HG03196 (cell line): ENCODE data around the gene ATAT1.

Source experiments
- ATAC-seq: cut with Tn5 transposase; IDR thresholded peaks from one replicate; pipeline ENCODE4 v1.9.1; 2021; ENCODE audit not compliant: unreplicated experiment

Gene ATAT1

DNA sequence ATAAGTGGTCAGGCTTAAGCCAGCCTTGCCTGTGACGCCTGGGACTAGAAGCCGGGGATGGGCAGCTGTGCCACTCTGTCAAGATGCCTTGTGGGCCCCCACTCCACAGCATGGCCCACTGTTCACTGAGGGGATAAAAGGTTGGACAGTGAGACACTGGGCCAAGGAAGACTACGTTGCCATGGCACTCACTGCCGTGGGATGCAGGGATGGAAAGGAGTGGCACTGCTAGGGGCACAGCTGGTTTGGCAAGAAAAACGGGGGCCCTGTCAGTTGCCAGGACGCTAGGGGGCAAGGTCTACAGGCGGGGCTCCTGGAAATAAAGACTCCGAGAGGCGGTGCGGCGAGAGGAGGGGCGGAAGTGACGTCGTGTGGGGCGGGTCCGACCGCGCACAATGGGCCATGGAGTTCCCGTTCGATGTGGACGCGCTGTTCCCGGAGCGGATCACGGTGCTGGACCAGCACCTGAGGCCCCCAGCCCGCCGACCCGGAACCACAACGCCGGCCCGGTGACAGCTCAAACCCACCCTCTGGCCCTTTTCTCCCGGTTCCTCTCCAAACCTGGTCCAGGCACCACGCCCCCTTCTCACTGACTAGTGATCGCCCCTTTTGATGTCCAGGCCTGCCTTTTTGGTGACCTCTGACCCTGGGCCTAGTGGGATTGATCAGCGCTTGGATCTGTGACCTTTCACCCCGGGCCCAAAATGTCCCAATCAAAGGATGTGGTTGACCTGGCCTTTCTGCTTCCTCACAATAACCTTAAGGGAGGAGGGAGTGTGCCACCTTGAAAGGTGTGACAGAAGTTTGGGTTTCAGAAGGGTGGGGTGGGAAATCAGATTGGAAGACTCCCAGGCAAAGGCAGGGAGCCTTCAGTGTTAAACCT is at the start of gene ATAT1:
ATAT1 (plus strand) TSS at position 391 of the 883 bp plus-strand sequence.
- ATAC-seq, result peak; percentile 81

- ATAC-seq, result no peak
Measured at GRCh38 chr6:30578051-30578450, 48.6 kb upstream of the ATAT1 start.

- no peak for ATAC-seq
Measured at GRCh38 chr6:30583921-30584320, 42.8 kb upstream of the ATAT1 start.

DNA sequence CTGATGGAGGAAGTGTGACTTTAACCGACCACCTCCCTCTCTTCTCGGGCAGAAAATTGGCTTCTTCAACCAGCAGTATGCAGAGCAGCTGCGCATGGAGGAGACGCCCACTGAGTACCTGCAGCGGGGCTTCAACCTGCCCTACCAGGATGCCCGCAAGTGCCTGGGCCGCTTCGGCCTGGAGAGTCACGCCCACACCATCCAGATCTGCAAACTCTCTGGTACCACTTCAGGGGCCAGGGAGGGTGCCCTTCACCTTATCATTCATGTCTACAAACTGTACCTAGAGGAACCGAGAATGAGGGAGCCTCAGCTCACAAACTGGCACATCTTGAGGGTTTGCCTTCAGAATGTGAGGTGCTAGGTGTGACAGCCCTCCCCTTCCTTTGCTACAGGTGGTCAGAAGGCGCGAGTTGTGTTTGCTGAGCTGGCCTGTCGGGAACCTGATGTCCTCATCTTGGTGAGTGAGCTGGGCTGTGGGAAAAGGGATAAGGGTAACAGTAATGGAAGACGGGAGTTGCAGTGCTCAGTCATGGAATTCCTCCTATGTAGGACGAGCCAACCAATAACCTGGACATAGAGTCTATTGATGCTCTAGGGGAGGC is 36.8 kb upstream of the ATAT1 start:
- ATAC-seq, result no peak

DNA sequence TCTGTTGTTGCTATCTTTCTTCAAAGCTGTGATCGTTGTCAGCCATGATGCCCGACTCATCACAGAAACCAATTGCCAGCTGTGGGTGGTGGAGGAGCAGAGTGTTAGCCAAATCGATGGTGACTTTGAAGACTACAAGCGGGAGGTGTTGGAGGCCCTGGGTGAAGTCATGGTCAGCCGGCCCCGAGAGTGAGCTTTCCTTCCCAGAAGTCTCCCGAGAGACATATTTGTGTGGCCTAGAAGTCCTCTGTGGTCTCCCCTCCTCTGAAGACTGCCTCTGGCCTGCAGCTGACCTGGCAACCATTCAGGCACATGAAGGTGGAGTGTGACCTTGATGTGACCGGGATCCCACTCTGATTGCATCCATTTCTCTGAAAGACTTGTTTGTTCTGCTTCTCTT is 36.2 kb upstream of the ATAT1 start:
- no peak for ATAC-seq

- no peak for ATAC-seq
Measured at GRCh38 chr6:30591008-30591407, 35.7 kb upstream of the ATAT1 start.

DNA sequence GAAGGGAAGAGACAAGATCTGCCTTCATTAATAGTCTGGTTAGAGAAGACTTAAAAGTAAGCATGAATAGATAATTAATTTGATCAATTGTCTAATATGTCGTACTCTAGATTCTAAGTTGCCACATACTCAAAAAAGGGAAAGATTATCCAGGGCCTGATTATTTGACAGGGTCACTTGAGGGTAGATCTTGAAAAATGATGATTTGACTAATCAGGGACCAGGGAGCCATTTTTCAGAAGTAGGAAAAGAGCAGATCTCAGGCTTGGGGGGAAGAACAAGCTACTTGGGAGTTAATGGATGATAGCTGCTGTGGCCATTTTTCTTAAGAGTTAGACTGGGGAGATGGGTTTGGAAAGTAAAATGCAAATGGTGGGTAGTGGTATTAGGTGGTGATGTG is 34.4 kb upstream of the ATAT1 start:
- no peak for ATAC-seq

- peak; percentile 48 for ATAC-seq
Measured at GRCh38 chr6:30597315-30598144, 29.1 kb upstream of the ATAT1 start.

- no peak for ATAC-seq
Measured at GRCh38 chr6:30598912-30599624, 27.6 kb upstream of the ATAT1 start.

DNA sequence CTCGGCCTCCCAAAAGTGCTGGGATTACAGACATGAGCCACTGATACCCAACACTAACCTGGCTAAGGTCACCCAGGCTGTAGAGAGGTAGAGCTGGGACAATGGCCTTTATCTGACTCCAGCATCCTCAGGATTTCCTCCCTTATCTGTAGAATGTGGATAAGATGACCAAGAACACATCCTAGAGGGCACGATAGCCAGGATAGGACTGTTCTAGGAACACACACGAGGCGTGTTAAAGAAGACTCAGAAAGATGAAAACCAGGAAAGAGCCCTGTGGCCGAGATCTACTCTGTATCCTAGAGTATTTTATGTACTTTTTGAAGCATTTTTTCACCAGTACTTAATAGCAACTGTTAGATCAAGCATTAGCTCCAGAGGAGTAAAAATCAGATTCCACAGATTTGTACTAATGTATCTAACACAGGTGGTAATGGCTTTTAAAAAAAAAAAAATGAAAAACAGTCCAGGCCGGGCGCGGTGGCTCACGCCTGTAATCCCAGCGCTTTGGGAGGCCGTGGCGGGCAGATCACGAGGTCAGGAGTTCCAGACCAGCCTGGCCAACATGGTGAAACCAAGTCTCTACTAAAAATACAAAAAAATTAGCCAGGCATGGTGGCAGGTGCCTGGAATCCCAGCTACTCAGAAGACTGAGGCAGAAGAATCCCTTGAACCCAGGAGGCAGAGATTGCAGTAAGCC is 26.9 kb upstream of the ATAT1 start:
- no peak for ATAC-seq

DNA sequence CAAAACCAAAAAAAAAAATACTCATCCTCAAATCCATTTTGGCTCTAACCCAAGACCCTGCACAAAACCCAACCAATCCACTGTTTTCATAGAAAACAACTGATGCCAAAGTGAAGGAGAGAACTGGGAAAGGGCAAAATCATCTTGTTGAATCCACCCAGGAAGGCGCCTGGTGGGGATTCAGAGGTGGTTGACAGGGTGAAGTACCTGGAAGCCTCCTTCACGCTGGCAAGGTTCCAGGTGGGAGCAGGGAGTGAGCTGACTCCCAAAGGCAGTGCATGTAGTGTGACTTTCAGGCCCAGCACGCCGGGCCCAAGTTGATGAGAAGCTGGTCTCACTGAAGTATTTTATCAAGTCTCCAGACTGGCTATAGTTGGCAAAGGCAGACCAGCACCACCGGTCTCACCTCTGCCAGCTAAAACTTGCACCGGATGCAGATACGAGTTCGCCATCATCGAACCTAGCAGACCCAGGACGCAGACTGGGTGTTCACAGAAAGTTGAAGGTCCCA is 26.2 kb upstream of the ATAT1 start:
- no peak for ATAC-seq

GRCh38 chr6:30601436-30601814 is 25.2 kb upstream of the ATAT1 start:
- ATAC-seq, result no peak

DNA sequence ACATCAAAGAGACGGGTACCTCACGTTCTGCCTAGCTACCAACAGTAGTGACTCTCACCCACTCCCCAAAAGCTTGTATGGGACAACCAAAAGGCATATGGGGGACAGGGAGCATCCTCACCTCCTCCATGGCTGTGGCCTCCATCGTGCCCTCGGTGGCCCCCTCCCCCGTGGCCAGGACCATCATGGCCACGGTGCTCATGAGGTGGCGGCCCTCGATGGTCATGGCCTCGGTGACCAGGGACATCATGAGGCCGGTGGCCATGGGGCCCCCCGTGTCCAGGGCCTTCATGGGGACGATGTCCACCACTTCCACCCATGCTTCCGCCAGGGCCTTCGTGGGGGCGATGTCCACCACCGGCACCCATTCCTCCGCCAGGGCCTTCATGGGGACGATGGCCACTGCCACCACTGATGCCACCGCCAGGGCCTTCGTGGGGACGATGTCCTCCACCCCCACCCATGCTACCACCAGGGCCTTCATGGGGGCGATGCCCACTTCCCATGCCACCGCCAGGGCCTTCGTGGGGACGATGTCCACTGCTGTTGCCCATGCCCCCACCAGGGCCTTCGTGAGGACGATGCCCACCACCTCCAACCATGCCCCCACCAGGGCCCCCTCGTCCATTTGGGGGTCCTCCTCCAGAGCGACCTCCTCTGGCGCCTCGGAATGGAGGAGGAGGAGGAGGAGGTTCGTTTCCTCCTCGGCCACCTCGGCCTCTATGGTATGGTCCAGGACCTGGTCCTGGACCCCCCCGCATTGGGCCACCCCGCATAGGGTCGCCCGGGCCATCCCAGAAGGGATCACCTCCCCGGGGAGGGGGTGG is 24.6 kb upstream of the ATAT1 start:
- no peak for ATAC-seq

GRCh38 chr6:30603961-30604360 is 22.7 kb upstream of the ATAT1 start:
- ATAC-seq, result no peak

DNA sequence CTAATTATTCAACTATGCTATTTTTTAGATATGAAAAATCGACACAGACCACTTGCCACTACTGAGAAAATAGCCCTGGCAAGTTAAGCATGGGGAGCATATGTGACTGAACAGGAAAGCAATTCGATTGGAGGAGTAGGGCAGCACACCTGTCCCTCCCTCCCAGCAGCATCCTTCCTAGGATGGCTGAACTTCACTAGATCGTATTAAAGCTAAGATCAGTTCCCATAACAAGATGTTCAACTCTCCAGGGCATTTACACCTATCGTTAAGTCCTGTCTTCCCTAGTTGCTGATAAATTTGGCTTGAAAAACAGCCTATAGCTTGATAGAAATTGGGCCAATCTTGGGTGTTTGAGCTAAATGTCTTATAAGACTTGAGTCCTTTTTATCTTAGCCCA is 16.6 kb upstream of the ATAT1 start:
- ATAC-seq, result no peak

DNA sequence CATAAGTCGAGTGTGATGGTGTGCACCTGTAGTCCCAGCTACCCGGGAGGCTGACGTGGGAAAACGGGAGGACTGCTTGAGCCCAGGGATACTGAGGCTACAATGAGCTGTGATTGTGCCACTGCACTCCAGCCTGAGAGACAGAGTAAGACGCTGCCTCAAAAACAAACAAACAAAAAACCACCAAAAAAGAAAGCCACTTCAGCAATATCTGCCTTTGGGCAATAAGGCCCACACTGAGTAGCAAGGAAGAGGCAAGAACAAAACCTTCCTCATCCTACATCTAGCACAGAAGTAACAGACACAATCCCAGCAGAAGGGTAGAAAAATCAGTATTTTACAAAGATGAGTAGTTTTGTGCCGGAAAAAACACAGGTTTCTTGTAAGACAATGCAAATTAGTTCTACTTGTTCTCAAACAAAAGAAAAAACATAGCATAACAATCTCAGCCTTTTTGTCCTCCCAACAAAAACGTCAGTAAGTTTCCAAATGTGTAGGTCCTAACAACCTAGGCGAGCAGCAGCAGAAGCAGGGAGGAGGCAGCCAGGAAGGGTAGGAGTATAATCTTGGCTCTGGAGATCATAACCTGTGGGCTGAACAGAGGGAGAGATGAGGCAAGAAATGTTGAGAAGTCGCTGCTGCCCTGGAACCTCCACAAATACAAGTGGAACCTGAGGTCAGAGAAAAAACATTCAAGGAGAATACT is 15.4 kb upstream of the ATAT1 start:
- ATAC-seq, result no peak

GRCh38 chr6:30611856-30612194 is 14.8 kb upstream of the ATAT1 start:
- ATAC-seq, result no peak

DNA sequence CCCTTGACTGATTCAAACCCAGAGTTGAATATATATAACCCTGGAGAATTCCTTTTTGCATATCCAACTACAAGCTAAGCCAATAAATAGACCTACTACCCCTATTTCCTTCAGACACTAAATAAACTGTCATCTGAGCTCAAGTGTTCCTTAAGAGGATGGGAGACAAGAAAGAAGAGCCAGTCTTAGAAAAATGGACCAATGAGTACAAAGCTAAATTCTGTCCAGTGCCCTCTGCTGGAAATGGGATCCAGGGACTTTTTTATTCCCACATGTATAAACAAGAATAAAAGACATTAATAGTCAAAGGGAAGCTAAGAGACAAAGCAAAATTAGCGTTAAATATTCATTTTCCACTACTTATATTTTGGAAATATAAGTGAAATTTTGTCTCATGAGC is 14.5 kb upstream of the ATAT1 start:
- no peak for ATAC-seq

DNA sequence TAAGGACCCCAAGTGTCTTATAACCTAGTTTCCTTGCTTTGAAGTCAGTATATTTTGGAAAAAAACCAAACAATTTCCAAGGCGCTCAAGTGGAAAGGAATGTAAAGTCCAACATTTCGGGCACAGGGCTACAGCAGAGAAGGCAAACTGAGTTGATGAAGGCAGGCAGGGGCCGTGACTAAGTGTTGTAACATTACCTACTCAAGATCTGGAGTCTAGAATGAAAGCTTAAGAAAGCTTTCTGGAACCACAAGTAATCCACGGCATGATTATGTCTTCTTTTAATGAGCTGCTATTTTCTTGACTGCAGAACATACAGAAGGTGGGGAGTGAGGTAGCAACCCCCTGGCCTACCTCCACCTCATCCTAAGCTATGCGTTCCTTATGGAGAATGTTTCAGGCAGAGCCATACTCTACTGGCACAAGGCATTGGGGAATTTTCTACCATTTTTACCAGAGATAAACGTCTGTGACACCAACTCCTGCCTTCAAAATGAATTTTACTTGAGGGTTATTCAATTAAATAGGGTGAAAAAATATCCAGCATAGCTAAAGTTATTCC is 13.9 kb upstream of the ATAT1 start:
- ATAC-seq, result no peak
